GM18870 (cell line): Measurements from ENCODE around the gene TARBP1.
"Not testable (repeated sequence)": the region's sequence is repeated elsewhere in the genome, so short reads cannot be mapped to it uniquely, and the experiment has no call there.

ENCODE experiments used
- ATAC-seq: cut with Tn5 transposase; IDR thresholded peaks from one replicate; pipeline ENCODE4 v1.9.1; 2021; ENCODE audit warnings: moderate library complexity; ENCODE audit not compliant: unreplicated experiment

Gene TARBP1

DNA sequence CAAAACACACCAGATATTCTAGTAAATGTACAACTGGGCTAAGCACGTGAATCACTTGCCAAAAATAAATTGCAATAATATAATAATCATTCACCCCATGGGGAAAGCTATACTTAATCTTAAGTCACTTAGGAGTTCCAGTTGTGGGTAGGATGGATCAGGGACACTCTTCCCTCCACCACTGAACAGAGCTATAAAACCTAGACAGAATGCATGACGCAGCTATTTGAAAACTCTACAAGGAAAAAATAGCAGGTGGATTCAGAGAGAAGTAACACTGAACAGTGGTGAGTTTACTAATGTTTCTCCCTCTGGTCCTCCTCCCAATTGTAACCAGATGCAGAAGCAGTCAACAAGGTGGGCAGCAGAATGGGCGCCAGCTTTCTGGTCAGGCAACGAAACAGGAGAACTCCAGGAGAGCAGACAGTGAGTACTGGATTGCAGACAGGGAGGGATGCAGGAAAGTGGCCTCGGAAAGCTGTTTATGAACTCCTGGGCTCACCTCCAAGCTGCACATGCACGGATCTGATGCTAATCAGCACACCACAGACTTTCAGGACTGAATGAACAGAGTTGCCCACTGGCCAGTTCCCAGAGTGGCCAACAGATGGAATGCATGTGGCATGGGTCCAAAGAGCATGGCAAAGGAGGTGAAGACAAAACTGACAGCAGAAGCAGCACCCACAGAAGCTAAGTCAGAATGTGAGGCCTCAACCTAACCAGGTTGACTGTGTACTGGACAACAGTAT lies 41.4 kb downstream of the TARBP1 start:
- no peak for ATAC-seq

DNA sequence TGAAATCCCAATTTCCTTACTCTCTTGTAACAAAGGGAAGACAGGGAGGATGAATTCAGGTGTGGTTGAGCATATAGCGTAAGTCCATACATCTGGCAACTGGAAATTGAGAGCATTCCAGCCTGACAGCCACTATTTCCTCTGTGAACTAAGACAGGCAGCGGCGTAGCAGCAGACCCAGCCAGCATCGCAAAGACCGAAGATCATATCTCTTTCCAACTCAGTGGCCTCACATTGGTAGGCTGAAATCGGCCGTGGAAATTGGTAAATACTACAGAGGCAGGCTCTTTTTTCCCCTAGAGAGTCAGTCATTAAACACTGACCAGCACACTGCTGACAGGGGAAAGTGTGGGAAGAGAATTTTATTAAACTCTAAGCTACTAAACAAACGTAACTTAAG lies 43.4 kb downstream of the TARBP1 start:
- ATAC-seq = no peak

DNA sequence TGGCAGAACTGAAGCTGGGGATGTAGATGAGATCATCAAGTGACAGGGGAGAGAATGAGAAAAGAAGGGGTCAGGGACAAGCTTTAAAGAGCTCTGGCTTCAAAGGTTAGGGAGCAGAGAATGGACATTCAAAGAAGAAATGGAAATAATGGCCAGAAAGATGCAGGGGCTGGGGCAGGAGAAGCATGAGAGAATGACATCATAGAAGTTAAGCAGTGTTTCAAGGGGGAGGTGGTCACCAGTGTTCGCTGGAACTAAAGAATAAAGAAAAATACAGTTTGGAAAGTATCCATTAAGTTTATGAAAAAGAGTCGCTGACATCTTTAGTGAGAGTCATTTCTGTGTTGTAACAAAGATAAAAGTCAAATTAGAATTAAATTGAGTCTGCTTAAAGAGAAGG lies 44.3 kb downstream of the TARBP1 start:
- ATAC-seq = no peak

DNA sequence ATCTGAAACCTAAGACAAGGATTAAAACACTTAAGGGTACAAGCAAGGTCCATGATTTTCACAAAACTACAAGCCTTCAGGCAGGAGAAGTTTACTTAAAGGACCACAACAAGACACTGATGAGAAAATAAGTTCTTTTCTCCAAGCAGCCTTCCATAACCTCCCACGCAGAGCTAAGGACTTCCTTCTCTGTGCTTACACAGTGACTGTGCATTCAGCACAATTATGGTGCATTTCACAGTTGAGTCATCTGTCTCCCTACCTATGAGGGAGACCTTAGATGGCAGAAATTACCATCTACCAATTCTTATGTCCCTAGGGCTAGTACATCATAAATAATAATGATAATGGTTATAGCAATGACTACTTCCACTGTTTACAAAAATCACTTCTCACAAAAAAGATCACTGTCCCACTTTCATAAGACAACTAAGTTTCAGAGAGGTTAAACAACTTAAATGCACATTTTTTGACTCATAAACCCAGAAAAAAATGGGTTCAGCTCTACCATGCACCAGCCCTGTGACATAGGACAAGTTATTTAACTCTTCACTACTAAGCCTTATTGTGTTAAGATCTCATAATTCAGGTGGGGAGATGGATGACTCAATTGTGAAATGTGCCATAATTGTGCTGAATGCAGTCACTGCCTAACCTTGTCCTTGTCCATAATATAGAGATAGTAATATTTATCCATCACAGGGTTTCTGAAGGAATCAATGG lies 45.3 kb downstream of the TARBP1 start:
- ATAC-seq = peak; percentile 61

DNA sequence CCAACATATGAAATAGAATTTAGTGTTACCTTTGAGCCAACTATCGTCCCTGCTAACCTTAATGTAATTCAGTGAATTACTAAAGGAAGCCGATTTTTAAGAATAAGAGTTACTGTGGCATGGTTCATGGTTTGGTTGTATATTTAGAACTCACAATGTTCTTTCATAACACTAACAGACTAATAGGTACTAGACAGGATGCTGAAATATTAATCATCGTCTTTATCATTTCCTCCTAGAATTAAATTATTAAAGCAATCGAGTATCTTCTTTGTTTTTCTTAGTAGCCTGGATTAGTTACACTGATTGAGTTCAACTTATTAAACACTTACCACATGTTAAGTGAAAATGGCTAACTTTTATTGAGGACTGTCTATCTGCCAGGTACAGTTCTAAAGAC lies 47.7 kb downstream of the TARBP1 start:
- no peak for ATAC-seq

DNA sequence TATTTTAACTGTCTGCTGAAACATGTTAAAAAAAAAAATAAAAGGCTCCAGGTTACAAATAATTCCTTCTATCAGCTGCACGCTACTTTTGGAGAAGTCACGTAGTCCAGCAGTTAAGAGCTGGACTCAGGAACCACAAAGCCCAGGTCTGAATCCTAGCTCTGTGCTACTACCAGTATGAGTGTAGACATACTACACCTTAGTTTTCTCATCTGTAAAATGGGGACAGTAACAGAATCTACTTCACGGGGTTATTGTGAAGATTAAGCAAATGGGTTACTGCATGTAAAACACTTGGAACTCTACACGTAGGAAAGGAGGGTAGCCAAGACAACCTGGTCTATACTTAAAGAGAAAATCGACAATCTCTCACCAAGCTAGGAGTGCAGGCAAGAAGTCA lies 48.3 kb downstream of the TARBP1 start:
- no peak for ATAC-seq

DNA sequence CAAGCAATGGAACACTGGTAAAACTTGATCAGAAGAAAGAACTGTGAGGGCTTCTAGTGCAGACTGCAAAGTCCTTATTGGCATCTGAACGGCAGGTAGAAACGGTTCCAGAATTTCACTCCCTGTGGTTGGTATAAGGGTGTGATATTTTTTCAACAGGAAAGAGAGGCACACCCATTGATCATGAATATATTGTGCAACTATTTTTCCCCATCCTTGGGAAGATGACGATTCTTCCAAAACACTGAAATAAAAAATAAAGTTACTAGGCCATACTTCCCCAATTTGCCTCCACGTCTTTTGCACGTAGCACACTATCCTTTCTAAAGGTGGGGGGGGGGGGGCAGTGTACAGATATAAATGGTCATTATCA lies 49.6 kb downstream of the TARBP1 start:
- no peak for ATAC-seq

DNA sequence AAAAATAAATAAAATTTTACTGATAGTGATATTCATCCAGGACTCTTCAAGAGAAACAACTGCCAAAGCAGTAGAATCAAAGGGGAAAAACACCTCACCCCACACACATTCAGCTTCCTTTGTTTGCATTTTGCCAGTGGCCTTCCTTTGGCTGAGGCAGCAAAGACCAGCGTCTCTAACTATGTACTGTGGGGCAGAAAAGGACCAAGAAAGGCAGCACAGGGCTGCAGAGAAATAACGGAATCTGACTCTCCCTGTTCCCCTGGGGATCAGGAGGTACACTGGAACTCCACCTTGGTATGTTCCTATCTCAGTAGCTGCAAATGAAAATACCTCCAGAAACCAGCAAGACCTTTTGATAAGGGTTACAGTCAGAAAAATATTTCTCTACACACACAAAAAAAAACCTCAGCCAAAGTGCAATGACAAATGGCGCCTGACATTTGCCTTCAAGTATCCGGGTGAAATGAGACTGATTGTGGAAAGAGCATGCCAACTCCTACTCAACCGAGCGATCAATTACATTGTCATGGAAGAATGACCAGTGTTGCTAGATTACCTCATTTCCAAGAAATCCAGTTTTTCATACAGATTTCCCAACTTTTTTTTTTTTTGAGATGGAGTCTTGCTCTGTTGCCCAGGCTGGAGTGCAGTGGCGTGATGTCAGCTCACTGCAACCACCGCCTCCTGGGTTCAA lies 50.9 kb downstream of the TARBP1 start:
- no peak for ATAC-seq

DNA sequence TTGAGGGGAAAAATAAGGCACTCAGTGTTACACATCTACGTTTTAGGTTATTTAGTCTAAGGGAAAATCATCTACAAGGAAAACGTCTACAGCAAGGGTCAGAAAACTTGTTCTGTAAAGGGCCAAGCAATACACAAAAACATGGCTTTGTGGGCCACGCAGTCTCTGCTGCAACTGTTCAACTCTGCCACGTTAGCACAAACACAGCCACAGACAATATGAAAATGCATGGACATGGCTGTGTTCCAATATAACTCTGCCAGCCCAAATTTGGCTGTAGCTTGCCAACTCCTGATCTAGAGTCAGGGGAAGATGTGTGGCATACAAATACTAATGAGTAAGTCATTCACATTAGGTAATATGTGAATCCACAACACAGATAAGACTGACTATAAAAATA lies 65.0 kb downstream of the TARBP1 start:
- ATAC-seq = no peak

DNA sequence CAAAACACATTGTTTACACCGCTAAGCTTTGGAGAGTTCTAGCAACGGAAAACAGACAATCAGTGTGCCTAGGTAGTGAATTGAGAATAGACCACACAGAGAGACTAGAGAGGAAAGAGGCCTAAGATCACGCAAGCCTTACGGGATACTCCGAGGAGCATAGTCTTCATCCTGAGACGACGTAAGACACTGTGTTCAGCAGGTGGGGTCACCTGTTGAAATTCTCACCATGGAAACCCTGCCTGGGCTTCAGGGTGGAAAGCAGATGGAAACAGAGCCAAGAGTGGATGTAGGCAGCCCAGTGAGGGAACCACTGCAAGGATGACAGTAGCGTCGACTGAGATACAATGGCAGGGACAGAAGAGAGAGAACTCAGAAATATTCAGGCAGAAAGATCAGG lies 65.5 kb downstream of the TARBP1 start:
- no peak for ATAC-seq

DNA sequence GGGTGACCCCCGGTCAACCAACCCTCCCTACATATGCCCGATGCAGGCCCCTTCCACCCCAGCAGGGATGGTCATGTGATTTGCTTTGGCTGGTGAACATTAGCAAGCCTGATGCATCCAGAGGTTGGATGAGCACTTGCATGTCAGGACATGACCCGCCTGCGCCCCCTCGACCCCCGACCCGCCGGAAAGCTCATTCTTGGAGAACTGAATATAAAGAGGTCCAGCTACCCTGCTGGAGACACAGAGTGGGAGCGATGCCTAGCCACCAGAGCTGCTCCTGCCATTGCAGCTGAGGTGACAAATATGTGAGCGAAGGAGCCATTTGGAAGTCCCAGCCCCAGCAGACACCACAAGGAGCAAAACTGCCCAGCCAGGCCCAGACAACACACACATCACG lies 66.1 kb downstream of the TARBP1 start:
- no peak for ATAC-seq

DNA sequence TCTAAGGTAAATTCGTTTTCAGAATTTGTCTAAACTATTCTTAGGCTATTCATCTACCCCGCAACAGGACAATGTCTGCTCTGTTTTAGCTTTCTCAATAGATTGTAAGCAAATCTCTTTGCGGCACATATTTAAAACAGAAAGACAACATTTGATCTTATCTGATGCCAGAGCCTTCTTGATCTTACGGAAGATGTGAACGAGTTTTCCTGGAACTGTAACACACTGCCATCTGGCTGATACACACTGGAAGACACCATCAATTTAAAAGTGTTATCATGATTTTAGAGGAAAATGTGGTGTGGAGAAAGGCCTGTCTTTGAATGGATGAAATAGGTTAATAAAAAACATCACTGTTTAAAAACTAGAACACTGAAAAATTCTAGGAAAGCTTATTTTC lies 69.7 kb downstream of the TARBP1 start:
- no peak for ATAC-seq

DNA sequence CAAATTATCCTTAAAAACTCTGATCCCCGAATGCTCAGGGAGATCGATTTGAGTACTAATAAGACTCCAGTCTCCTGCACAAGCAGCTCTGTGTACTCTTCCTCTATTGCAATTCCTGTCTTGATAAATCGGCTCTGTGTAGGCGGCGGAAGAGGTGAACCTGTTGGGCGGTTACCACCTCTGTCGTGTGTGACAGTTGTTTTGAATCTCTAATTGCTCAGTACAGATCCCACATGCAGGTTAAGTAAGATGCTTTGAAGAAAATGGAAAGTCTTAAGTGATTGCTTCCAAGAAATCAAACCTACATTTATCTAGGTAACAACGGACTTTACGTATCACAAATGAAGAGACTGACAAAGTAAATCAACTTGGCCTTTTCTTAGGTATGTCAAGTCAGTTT lies 70.2 kb downstream of the TARBP1 start:
- ATAC-seq = no peak

DNA sequence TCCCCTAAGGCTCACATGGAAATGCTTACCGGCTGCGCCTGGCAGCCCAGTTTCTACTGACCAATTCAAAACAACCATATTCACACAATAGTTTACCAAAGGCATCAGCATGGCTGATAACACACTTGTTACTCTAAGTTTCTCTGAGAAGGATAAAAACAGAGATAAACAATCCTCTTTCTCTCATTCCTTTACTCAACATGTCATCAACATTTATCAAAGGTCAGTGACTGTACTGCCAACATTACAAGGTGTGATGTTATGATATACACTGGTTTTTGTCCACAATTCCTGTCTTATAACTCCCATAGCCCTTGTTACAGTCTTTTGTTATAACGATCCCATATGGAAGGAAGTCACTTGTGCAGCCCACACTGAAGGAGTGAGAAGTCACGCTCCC lies 72.1 kb downstream of the TARBP1 start:
- ATAC-seq = no peak

DNA sequence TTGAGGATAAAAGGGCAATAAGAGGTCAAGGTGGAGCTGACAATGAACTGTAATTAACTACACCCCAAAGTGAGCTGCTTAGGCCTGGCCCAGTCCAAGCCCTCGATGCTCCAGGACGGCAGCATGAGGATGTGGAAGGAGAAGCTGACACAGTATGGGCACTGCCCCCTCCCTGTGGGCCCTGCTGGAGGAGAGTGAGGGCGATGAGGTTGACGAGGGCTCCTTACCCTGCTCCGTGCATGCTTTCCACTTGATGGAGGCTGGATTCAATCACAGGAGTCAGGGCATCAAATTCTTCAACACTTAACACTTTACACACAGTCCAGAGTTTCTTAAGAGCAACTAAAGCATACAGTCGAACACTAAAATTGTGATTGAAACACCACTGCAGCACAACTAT lies 73.3 kb downstream of the TARBP1 start:
- ATAC-seq = no peak

DNA sequence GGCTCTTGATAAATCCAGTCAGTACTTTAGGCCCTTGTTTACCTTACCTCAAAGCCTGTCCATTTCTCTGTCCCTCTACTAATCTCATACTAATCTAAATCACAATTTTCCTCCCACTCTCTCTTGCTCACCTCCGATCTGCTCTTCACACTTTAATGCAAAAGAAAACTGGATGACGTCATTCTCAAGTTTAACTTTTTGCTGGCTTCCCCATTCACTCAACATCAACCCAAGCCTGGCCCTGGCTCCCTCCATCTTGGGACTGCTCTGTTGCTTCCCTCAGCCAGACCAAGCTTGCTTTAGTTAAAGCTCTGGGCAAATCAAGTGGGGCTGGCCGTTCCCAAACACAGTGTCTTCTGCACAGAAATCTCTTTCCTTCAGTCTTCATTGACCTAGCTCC lies 76.0 kb downstream of the TARBP1 start:
- ATAC-seq = no peak

DNA sequence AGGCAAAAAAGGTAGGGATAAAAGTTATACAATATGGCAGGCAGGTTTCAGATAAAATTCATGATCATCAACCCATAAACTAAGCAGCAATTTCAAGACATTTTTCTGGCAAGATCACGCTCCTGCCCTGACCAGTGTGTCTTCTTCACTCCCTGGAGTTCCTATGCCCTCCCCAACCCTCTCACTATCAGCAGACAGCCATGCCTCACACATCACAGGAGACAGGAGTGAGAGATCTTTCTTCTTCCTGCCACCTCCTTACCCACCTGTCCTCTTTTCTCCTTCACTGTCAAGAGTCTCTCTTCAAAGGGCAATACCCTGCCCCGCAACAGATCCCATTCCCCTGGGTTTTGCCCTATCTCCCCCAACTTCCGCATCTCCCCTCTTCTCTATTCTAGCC lies 77.3 kb downstream of the TARBP1 start:
- ATAC-seq = no peak

DNA sequence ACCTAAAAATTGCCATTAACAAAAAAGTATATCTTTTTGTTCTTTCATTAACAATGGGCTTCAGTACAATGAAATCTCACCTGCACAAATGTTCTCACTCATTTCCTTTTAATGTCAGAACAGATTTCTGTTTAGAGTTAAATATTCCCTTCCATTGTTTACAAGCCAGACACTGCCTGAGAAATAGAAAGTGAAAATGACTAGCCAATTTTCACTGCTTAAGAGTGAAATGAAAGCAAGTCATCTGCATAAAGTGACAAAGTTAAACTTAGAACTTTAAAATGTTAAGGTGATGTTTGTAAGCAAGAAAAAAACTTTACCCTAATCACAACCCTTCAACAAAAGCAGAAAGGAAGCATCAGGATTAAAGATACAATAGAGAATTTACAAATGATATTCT lies 78.2 kb downstream of the TARBP1 start:
- ATAC-seq = peak; percentile 52

DNA sequence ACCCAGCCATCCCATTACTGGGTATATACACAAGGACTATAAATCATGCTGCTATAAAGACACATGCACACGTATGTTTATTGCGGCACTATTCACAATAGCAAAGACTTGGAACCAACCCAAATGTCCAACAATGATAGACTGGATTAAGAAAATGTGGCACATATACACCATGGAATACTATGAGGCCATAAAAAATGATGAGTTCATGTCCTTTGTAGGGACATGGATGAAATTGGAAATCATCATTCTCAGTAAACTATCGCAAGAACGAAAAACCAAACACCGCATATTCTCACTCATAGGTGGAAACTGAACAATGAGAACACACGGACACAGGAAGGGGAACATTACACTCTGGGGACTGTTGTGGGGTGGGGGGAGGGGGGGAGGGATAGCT lies 79.5 kb downstream of the TARBP1 start:
- ATAC-seq = not testable (repeated sequence)

DNA sequence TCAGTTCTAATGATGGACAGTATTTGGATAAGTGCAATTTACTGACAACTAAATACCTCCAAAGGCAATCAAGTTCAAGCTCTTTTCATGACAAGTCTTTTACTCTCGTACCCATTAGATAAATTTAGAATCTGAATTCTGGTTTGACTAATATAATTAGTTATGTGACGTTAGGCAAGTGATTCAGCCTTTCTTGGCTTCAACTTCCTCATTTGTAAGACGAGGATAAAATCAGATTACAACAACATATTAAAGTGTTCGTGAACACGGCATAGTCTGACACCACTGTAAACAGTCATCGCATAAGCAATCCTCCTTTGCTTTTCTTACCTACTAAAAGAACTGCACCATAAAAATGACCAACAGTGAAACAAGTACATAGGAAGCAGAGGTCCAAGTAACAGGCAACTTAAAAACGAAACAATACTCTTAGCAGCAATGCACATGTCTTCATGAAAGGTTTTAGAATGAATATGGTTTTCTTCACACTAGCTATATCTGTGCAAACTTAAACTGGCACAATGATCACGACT lies 80.1 kb downstream of the TARBP1 start:
- ATAC-seq = peak; percentile 57

DNA sequence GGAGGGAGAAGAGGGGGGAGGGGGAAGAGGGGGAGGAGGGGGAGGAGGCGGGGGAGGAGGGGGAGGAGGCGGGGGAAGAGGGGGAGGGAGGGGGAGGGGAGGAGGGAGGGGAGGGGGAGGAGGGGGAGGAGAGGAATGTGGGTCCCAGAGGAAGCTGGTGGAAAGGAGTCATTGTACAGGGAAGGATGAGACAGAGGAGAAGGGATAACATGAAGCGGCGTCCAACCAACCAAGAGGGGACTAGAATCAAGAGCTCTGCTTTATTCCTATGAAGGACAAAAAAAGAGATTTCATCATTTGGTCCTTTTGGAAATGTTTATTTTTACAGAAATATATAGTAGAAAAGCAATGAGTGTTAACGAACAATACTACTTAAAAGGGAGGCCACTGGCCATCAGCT lies 81.2 kb downstream of the TARBP1 start:
- no peak for ATAC-seq

DNA sequence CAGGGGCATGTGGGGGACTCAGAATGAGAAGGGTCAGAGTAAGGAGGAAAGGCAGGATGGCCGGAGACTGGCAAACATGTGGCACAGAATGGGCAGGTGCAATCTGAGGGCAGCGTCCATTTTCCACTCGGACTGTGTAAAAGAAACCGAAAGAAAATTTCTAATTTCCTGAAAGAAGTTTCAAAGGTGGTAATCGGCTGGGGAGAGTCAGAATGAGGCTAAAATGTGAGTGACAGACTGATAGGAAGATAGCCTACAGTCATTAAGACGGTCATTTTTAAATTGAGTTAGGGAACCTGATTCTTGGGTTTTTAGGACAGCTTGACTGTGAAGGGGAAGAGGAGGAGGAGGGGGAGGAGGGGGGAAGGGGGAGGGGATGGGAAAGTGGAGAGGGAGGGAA lies 82.1 kb downstream of the TARBP1 start:
- ATAC-seq = no peak
